ENCODE measurements around the gene FBLN7.

FBLN7 gene

DNA sequence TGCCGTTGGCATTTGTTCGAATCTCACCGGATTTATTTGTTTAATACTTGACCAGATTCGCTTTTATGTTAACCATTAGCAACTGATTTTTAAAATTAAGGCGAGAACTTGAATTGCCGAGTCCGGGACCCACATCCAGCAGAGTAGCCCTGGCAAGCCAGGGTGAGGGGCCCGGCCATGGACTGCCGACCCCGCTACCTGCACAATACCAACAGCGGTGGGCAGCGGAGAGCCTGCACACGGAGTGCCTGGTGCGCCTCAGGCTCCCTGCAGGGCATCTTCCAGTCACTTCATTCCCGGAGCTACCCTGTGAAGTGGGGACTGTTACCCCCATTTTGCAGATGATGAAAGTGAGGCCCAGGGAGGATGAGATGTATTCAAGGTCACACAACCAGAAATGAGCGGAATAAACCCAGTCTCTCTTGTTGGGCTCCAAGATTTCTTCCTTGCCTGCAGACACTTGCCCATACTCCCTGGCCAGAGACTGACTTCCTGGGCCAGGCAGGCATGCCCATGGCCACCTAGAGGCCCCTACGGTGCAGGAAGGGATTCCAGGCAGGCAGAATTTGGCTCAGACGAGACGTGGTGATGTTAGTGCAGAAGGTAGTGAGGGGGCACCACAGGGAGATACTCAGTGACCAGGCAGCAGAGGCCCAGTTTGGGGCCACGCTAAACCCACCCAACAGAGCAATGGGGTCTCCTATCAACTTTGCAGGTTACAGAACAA, 2.9 kb downstream of the FBLN7 start:
- Histone ChIP-seq H3K27ac (ENCODE audit: insufficient read depth, low read depth, low read length, poor library complexity, severe bottlenecking) (no peak overlapping the region), H3K4me1 (ENCODE audit: control insufficient read depth, insufficient read depth, low read length) (peaks cover 3% of the 10 kb centered on the region), H3K36me3 (ENCODE audit: control insufficient read depth, insufficient read depth, low read length) (no peaks in the 10 kb centered on the region), H3K27me3 (ENCODE audit: control insufficient read depth, insufficient read depth, low read length, poor library complexity, severe bottlenecking) (peaks cover 38% of the 10 kb centered on the region), H3K4me3 (ENCODE audit: insufficient read depth, low read depth, low read length) (peak overlapping the region; percentile 50), H3K9me3 (ENCODE audit: control insufficient read depth, low read length) (no peaks in the 10 kb centered on the region)
- 78 to 79% methylated on average over 20 of the region's 20 CpGs for WGBS, 2 experiments

DNA sequence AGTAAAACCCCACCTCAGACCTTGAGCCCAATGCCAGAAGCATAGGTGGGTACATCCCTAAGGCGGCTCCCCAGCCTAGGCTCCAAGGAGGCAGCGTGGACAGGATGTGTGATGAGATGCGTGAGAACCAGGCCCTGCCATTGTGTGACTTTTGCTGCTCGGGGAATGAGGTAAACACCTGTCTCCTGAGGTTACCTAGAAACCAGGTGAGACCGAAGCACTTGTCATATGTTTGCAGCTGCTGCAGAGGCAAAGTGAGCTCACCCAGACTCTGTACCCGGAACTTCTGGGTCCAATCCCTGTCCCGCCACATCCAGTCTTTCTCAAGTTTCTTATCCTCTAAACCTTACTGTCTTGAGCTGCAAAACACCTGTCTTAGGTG, 3.4 kb downstream of the FBLN7 start:
- no peaks in the 10 kb centered on the region for H3K9me3 ChIP-seq (ENCODE audit: control insufficient read depth, low read length)
- no peak overlapping the region for H3K4me3 ChIP-seq (ENCODE audit: insufficient read depth, low read depth, low read length)
- 95% methylated on average over 7 of the region's 7 CpGs for WGBS, 2 experiments
- peaks cover 3% of the 10 kb centered on the region for H3K4me1 ChIP-seq (ENCODE audit: control insufficient read depth, insufficient read depth, low read length)
- H3K27ac ChIP-seq (ENCODE audit: insufficient read depth, low read depth, low read length, poor library complexity, severe bottlenecking), result no peak overlapping the region
- peaks cover 34% of the 10 kb centered on the region for H3K27me3 ChIP-seq (ENCODE audit: control insufficient read depth, insufficient read depth, low read length, poor library complexity, severe bottlenecking)
- no peaks in the 10 kb centered on the region for H3K36me3 ChIP-seq (ENCODE audit: control insufficient read depth, insufficient read depth, low read length)

DNA sequence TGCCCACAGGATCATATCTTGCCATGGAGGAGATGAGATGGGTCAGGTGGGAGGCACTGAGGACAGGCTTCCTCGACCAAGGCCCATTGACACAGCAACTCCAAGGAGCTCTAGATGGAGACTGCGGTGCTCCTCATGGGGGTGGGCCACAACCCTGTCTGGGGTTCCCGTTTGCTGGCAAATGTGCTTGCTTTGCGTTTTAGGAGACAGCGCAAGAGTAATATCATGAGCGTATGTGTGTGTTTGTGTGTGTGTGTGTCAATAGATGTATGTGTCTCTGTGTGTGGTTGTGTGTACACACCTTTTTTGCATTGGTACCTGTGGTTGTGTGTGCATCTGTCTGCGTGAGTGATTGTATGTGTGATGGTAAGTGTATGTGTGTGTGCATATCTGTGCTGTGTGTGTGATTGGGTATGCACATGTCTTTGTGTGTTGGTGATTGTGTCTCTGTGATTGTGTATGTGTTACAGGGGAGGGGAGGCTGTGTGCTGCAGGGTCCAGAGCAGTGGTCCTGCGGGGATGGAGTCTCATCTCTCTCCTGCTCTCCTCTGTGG, 4.4 kb downstream of the FBLN7 start:
- WGBS, 2 experiments, result 88 to 89% methylated on average over 8 of the region's 8 CpGs
- no peaks in the 10 kb centered on the region for H3K9me3 ChIP-seq (ENCODE audit: control insufficient read depth, low read length)
- H3K4me1 ChIP-seq (ENCODE audit: control insufficient read depth, insufficient read depth, low read length), result peaks cover 3% of the 10 kb centered on the region
- H3K4me3 ChIP-seq (ENCODE audit: insufficient read depth, low read depth, low read length), result no peak overlapping the region
- no peak overlapping the region for H3K27ac ChIP-seq (ENCODE audit: insufficient read depth, low read depth, low read length, poor library complexity, severe bottlenecking)
- H3K27me3 ChIP-seq (ENCODE audit: control insufficient read depth, insufficient read depth, low read length, poor library complexity, severe bottlenecking), result peaks cover 24% of the 10 kb centered on the region
- H3K36me3 ChIP-seq (ENCODE audit: control insufficient read depth, insufficient read depth, low read length), result no peaks in the 10 kb centered on the region

DNA sequence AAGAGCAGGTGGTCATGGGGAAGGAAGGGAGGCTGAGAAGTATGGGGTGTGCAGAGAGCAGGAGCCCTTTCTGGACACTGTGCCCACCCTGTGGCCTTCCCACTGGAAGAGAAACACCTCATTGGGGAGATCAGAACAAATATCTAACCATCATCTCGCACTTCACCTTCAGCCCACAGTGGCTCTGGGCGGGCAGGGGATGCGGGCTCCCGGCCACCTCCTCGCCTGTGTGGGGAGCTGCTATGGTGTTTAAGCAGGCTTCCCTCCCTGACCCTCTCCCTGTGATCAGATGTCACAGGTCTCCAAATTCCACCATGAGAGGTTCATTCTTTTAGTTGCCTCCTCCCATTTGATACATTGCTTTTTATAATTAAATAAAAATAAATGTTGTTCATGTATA, 5.0 kb downstream of the FBLN7 start:
- Histone ChIP-seq H3K27me3 (ENCODE audit: control insufficient read depth, insufficient read depth, low read length, poor library complexity, severe bottlenecking) (peaks cover 19% of the 10 kb centered on the region), H3K4me1 (ENCODE audit: control insufficient read depth, insufficient read depth, low read length) (peaks cover 3% of the 10 kb centered on the region), H3K36me3 (ENCODE audit: control insufficient read depth, insufficient read depth, low read length) (no peaks in the 10 kb centered on the region), H3K9me3 (ENCODE audit: control insufficient read depth, low read length) (no peaks in the 10 kb centered on the region), H3K4me3 (ENCODE audit: insufficient read depth, low read depth, low read length) (no peak overlapping the region), H3K27ac (ENCODE audit: insufficient read depth, low read depth, low read length, poor library complexity, severe bottlenecking) (no peak overlapping the region)
- WGBS, 2 experiments, result 89 to 91% methylated on average over 5 of the region's 5 CpGs

DNA sequence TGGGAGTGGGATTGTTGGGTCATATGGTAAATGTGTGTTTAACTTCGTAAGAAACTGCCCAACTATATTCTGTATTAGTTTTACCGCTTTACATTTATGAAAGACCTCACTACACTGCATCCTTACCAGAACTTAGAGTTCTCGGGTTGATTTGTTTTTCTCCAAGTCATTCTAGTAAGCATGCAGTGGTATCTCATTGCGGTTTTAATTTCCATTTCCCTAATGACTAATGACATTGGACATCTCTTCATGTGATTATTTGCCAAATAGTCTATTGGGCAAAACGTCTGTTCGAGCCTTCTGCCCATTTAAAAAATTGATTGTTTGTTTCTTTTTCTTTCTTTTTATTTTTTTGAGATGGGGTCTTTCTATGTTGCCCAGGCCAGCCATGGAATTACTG, 6.8 kb downstream of the FBLN7 start:
- H3K9me3 ChIP-seq (ENCODE audit: control insufficient read depth, low read length), result no peaks in the 10 kb centered on the region
- peaks cover 17% of the 10 kb centered on the region for H3K27me3 ChIP-seq (ENCODE audit: control insufficient read depth, insufficient read depth, low read length, poor library complexity, severe bottlenecking)
- H3K4me1 ChIP-seq (ENCODE audit: control insufficient read depth, insufficient read depth, low read length), result peaks cover 3% of the 10 kb centered on the region
- H3K4me3 ChIP-seq (ENCODE audit: insufficient read depth, low read depth, low read length), result no peak overlapping the region
- 89 to 95% methylated on average over 6 of the region's 6 CpGs for WGBS, 2 experiments
- H3K36me3 ChIP-seq (ENCODE audit: control insufficient read depth, insufficient read depth, low read length), result no peaks in the 10 kb centered on the region
- no peak overlapping the region for H3K27ac ChIP-seq (ENCODE audit: insufficient read depth, low read depth, low read length, poor library complexity, severe bottlenecking)

DNA sequence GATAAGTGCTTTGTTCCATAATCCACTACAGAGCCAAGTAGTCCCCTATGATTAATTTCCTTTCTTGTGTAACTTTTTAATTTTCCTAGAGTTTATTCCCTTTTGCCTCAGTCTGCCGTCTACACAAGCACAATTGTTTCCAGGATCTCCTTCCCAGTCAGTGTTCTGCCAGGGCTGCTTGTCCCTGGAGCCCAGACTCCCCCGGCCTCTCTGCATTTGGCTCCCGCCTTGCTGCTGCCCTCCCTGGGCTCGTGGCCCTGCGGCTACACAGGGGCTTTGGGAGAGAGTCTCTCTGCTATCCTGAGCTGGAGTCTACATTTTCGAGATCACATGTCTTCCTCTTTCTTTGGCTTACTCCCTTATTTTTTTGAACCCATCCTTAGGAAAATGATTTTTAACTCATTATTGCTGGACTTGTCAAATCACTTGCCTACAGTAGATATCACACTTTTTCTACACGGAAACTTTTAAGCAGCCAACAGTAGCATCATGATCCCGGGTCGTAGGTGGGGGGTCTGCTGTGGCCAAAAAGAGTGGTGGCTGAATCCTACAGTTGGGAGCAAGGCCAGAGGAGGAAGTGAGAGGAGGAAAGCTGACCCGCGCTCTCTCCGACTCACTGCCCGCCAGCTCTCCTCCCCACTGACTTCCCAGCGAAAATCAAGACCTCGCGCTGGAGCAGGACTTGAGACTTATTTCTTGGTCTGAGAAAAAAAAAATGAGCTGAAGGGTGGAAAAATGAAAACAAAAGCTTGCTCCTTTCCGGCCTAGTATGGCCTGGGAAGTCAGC, 9.4 kb downstream of the FBLN7 start:
- no peaks in the 10 kb centered on the region for H3K36me3 ChIP-seq (ENCODE audit: control insufficient read depth, insufficient read depth, low read length)
- no peaks in the 10 kb centered on the region for H3K27me3 ChIP-seq (ENCODE audit: control insufficient read depth, insufficient read depth, low read length, poor library complexity, severe bottlenecking)
- no peaks in the 10 kb centered on the region for H3K4me1 ChIP-seq (ENCODE audit: control insufficient read depth, insufficient read depth, low read length)
- H3K4me3 ChIP-seq (ENCODE audit: insufficient read depth, low read depth, low read length), result no peak overlapping the region
- no peaks in the 10 kb centered on the region for H3K9me3 ChIP-seq (ENCODE audit: control insufficient read depth, low read length)
- no peak overlapping the region for H3K27ac ChIP-seq (ENCODE audit: insufficient read depth, low read depth, low read length, poor library complexity, severe bottlenecking)
- 89% methylated on average over 17 of the region's 17 CpGs for WGBS, 2 experiments

DNA sequence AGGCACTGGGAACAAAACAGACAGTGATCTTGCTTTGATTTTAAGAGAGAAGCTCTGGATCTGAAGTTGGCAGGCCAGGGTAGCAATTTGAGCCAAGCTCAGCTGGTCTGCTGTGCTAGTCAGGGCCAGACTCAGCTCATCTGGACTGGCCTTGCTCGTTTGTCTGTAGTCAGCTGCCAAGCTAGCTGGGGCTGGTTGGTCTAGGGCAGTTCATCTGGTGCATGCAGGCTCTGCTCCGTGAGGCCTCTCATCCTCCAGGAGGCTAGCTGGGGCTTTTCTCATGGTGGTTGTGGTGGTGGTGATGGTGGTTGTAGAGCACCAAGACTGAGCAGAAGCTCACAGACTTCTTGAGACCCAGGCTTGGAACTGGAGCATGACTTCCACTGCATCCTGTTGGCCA, 10.3 kb downstream of the FBLN7 start:
- Histone ChIP-seq H3K27me3 (ENCODE audit: control insufficient read depth, insufficient read depth, low read length, poor library complexity, severe bottlenecking) (no peaks in the 10 kb centered on the region), H3K9me3 (ENCODE audit: control insufficient read depth, low read length) (no peaks in the 10 kb centered on the region), H3K27ac (ENCODE audit: insufficient read depth, low read depth, low read length, poor library complexity, severe bottlenecking) (no peak overlapping the region), H3K4me3 (ENCODE audit: insufficient read depth, low read depth, low read length) (no peak overlapping the region), H3K4me1 (ENCODE audit: control insufficient read depth, insufficient read depth, low read length) (no peaks in the 10 kb centered on the region), H3K36me3 (ENCODE audit: control insufficient read depth, insufficient read depth, low read length) (peaks cover under 1% of the 10 kb centered on the region)
- 91 to 97% methylated on average over 2 of the region's 2 CpGs for WGBS, 2 experiments

DNA sequence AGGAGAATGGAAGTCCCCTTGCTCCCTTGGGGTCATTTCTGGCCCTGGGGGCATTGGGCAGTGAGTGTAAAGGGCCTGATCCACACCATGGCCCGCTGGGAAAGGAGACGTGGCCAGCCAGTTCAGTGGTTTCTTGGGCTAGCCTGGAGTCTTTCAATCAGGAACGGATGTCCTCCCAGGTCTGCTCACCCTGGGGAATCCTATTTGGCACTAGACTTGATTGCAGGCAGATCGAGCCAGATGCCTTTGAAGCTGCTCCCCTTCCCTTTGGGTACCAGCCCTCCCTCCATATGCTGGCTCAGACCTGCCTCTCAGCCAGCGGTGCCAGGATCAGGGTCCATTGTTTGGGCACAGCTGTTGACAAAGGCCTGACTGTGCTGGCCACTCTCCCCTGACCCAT, 11.0 kb downstream of the FBLN7 start:
- no peaks in the 10 kb centered on the region for H3K27me3 ChIP-seq (ENCODE audit: control insufficient read depth, insufficient read depth, low read length, poor library complexity, severe bottlenecking)
- H3K9me3 ChIP-seq (ENCODE audit: control insufficient read depth, low read length), result no peaks in the 10 kb centered on the region
- H3K4me1 ChIP-seq (ENCODE audit: control insufficient read depth, insufficient read depth, low read length), result no peaks in the 10 kb centered on the region
- peaks cover 4% of the 10 kb centered on the region for H3K36me3 ChIP-seq (ENCODE audit: control insufficient read depth, insufficient read depth, low read length)
- WGBS, 2 experiments, result 85 to 87% methylated on average over 5 of the region's 5 CpGs
- no peak overlapping the region for H3K4me3 ChIP-seq (ENCODE audit: insufficient read depth, low read depth, low read length)
- H3K27ac ChIP-seq (ENCODE audit: insufficient read depth, low read depth, low read length, poor library complexity, severe bottlenecking), result no peak overlapping the region

DNA sequence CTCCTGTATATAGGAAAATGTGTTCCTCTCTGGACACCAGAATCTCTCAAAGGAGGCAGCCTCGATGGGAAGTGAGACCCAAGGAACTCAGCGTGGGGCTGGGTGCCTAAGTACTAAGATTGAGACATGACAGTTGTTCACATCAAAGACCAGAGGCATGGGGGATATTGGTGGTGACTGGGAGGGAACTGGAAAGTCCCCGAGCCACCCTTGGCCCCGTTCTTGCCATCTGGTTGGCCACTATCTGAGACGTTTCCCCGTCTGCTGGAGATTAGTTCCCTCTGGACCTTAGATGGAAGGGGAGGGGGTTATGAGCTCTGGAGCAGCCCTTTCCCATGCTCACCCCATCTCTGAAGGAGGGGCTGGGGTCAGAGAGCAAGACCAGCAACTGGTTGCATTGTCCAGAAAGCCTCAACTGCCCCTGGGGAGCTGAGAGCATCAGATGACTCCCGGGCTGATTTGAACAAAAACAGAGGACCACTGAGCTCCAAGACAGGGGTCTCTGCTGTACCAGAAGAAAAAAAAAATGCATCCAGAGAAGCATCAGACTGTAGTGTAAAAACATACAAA, 11.8 kb downstream of the FBLN7 start:
- no peak overlapping the region for H3K4me3 ChIP-seq (ENCODE audit: insufficient read depth, low read depth, low read length)
- H3K36me3 ChIP-seq (ENCODE audit: control insufficient read depth, insufficient read depth, low read length), result peaks cover 4% of the 10 kb centered on the region
- H3K9me3 ChIP-seq (ENCODE audit: control insufficient read depth, low read length), result no peaks in the 10 kb centered on the region
- no peaks in the 10 kb centered on the region for H3K4me1 ChIP-seq (ENCODE audit: control insufficient read depth, insufficient read depth, low read length)
- WGBS, 2 experiments, result 87 to 94% methylated on average over 7 of the region's 7 CpGs
- no peak overlapping the region for H3K27ac ChIP-seq (ENCODE audit: insufficient read depth, low read depth, low read length, poor library complexity, severe bottlenecking)
- H3K27me3 ChIP-seq (ENCODE audit: control insufficient read depth, insufficient read depth, low read length, poor library complexity, severe bottlenecking), result no peaks in the 10 kb centered on the region

DNA sequence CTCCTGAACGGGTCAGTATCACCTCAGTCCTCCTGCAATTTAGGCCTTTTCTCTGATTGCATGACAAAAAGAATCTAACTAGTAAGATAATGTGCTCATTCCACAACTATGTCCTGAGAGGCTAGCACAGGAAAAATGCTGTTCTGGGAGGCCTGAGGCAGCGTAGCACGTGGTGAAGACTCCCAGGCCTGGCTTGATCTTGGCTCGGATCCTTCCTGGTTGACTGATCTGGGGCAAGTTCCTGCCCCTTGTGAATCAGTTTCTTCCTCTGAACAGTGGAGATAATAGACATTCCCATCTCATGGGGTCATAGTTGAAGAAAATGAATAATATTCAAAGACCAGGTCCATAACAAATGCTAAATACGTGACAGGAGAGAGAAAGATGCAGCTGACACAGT, 12.3 kb downstream of the FBLN7 start:
- no peak overlapping the region for H3K4me3 ChIP-seq (ENCODE audit: insufficient read depth, low read depth, low read length)
- H3K9me3 ChIP-seq (ENCODE audit: control insufficient read depth, low read length), result no peaks in the 10 kb centered on the region
- H3K27me3 ChIP-seq (ENCODE audit: control insufficient read depth, insufficient read depth, low read length, poor library complexity, severe bottlenecking), result no peaks in the 10 kb centered on the region
- H3K27ac ChIP-seq (ENCODE audit: insufficient read depth, low read depth, low read length, poor library complexity, severe bottlenecking), result no peak overlapping the region
- no peaks in the 10 kb centered on the region for H3K4me1 ChIP-seq (ENCODE audit: control insufficient read depth, insufficient read depth, low read length)
- H3K36me3 ChIP-seq (ENCODE audit: control insufficient read depth, insufficient read depth, low read length), result peaks cover 4% of the 10 kb centered on the region
- WGBS, 2 experiments, result 78 to 81% methylated on average over 5 of the region's 5 CpGs
